Suprapubic skin (tissue), 4 donors: ENCODE measurements around the gene SNAPC2. TPM values are rescaled to one million over a fixed set of nuclear protein-coding genes. Genes with fewer than 3 reads are reported as not detected.

ENCODE experiments used
- DNase-seq, 2 donors: peaks; one replicate each; pipeline ENCODE4 v3.0.0-alpha.2; 2019; ENCODE audit warnings: low spot score in 2 of 2
- H3K27ac ChIP-seq: fragments of 200-600 bp; sonication (generic); one replicate; pipeline ENCODE4 v1.5.1; 2019
- H3K27me3 ChIP-seq: fragments of 200-600 bp; sonication (generic); one replicate; pipeline ENCODE4 v1.5.1; 2019
- H3K36me3 ChIP-seq: fragments of 200-600 bp; sonication (generic); one replicate; pipeline ENCODE4 v1.5.1; 2019
- H3K4me1 ChIP-seq: fragments of 200-600 bp; sonication (generic); one replicate; pipeline ENCODE4 v1.5.1; 2019
- H3K4me3 ChIP-seq: fragments of 200-600 bp; sonication (generic); one replicate; pipeline ENCODE4 v1.5.1; 2019; ENCODE audit warnings: mild to moderate bottlenecking
- H3K9me3 ChIP-seq: fragments of 200-600 bp; sonication (generic); one replicate; pipeline ENCODE4 v1.5.1; 2019
- EP300 ChIP-seq: sonication (generic); formaldehyde crosslinking; IDR thresholded peaks from one replicate; pipeline ENCODE4 v1.6.1; 2017; ENCODE audit warnings: antibody characterized with exemption
- POLR2A ChIP-seq, 2 donors: fragments of 450-650 bp; IDR thresholded peaks; one replicate each; pipeline ENCODE4 v1.6.1; 2017; ENCODE audit warnings: antibody characterized with exemption in 2 of 2, mild to moderate bottlenecking in 2 of 2, moderate library complexity in 2 of 2
- POLR2AphosphoS5 ChIP-seq, 3 donors: sonication (generic); formaldehyde crosslinking; IDR thresholded peaks; one replicate each; pipeline ENCODE4 v1.6.1; 2017; ENCODE audit warnings: antibody characterized with exemption in 3 of 3
- WGBS: methylation state at CpG from one replicate; pipeline ENCODE4 v1.1.5; 2018; 5-methylcytosine and 5-hydroxymethylcytosine counted together
- total RNA-seq, 4 donors: library from RNA; depleted of rRNA; stranded (reverse); fragments of >200 nt; gene quantifications; one replicate each; pipeline ENCODE4 v1.1.0, GENCODE V29; 2016
- TF ChIP-seq, protein P1 (sequence below), 2 donors: fragments of 200-600 bp in 1 of 2; fragments of 450-650 bp in 1 of 2; sonication (generic) in 1 of 2; IDR thresholded peaks; one replicate each; pipeline ENCODE4 v1.5.1; 2016 to 2019; ENCODE audit warnings: antibody characterized with exemption in 2 of 2, mild to moderate bottlenecking in 1 of 2, moderate library complexity in 1 of 2

Gene SNAPC2
- total RNA-seq, 4 donors from 2014 or later = 11.1 to 22.3 (median 19.6) TPM

DNA sequence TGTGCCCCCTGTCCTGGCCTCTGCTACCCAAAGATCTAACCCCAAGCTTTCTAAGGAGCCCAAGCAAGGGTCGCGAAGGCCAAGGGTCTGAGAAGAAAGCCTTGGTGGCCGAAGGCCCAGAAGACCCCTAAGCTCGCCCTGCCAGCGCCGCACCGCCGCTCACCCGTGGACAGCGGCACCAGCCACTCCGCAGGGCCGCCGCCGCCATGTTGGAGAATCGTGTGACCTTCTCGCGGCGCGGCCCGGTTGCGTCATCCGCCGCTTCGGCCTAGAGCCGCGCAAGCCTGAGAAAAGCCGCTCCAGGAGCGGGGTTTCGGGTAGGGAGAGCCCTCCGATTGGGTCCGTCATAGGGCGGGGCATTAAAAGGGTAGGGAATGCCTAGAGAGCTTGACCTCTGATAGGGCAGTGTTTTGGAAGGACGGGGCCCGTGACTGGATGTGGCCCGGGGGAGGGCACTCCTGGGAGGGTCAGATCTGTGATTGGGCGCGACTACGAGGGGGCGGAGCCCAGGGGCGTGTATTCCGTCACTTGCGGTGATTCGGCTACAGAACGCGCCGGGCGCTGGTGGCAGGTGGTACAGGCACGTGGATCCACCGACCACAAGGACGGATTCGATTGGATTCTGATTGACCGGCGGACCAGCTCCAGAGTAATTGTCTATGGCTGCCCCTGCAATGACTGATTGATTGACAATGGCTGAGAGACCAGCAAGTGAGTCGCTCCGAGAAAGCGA is 23.5 kb downstream of the SNAPC2 start, which contains the start of gene TIMM44:
TSS of gene TIMM44 (minus strand) at position 223 of the 733 bp plus-strand sequence. CDS start at position 208, 15 bp downstream.
- H3K27ac ChIP-seq = peak within 1 kb of the TSS; percentile 95
- H3K9me3 ChIP-seq = no peaks in the 10 kb centered on the region
- DNase-seq = peak; percentile 100
- TF ChIP-seq, protein P1, sequence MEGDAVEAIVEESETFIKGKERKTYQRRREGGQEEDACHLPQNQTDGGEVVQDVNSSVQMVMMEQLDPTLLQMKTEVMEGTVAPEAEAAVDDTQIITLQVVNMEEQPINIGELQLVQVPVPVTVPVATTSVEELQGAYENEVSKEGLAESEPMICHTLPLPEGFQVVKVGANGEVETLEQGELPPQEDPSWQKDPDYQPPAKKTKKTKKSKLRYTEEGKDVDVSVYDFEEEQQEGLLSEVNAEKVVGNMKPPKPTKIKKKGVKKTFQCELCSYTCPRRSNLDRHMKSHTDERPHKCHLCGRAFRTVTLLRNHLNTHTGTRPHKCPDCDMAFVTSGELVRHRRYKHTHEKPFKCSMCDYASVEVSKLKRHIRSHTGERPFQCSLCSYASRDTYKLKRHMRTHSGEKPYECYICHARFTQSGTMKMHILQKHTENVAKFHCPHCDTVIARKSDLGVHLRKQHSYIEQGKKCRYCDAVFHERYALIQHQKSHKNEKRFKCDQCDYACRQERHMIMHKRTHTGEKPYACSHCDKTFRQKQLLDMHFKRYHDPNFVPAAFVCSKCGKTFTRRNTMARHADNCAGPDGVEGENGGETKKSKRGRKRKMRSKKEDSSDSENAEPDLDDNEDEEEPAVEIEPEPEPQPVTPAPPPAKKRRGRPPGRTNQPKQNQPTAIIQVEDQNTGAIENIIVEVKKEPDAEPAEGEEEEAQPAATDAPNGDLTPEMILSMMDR (IDR thresholded peaks at IDR 0.05) = no peak
- TF ChIP-seq POLR2A (IDR thresholded peaks at IDR 0.05) (peak; percentile 76 to 78), POLR2AphosphoS5 (IDR thresholded peaks at IDR 0.05) (peak; percentile 90 to 98 (median 91)), EP300 (no peak)
- peaks cover 24% of the 10 kb centered on the region for H3K4me1 ChIP-seq
- H3K4me3 ChIP-seq = peak within 1 kb of the TSS; percentile 81
- peaks cover 25% of the 10 kb centered on the region for H3K36me3 ChIP-seq
- no peaks in the 10 kb centered on the region for H3K27me3 ChIP-seq
- under 1% methylated on average over 39 of the region's 56 CpGs for WGBS

DNA sequence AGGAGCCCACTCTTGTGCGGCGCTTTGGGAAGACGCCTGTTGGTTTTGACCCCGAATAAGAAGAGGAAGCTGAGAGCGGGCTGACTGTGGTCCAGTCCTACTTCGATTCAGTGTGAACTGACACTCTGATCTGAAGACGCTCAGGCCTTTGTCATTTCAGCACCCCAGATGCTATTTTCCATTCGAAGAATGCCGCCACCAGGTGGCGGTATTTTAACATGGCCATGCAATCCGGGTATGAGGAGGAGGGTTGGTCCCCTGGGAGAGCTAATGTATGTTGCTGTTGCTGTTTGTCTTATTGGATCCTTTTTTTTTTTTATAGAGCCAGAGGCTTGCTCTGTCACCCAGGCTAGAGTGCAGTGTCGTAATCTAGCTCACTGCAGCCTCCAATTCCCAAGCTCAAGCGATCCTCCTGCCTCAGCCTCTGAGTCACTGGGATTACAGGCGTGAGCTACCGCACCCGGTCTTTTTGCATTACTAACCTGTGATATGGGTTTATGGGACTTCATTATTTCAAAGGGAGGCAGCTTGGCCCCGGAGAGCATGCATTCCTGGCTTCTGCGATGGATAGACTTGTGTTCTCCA is 24.1 kb downstream of the SNAPC2 start:
- no peaks in the 10 kb centered on the region for H3K9me3 ChIP-seq
- 26% methylated on average over 17 of the region's 18 CpGs for WGBS

GRCh38 chr19:7947939-7948338 is 27.8 kb downstream of the SNAPC2 start:
- WGBS = 93% methylated on average over 4 of the region's 4 CpGs
- Histone ChIP-seq H3K36me3 (no peaks in the 10 kb centered on the region), H3K27me3 (no peaks in the 10 kb centered on the region), H3K9me3 (no peaks in the 10 kb centered on the region), H3K4me3 (no peak overlapping the region), H3K4me1 (peaks cover 10% of the 10 kb centered on the region), H3K27ac (no peak overlapping the region)
- TF ChIP-seq, protein P1 (IDR thresholded peaks at IDR 0.05) = no peak
- TF ChIP-seq POLR2A (IDR thresholded peaks at IDR 0.05) (no peak), POLR2AphosphoS5 (IDR thresholded peaks at IDR 0.05) (no peak), EP300 (no peak)
- DNase-seq = no peak

More for the DNA sequence above, 24.1 kb downstream of the SNAPC2 start:
- DNase-seq = peak in 1 of 2 donors; percentile 91
- peak overlapping the region; percentile 90 for H3K27ac ChIP-seq
- H3K4me3 ChIP-seq = peak overlapping the region; percentile 81
- TF ChIP-seq, protein P1 (IDR thresholded peaks at IDR 0.05) = peak; percentile 69 to 79
- TF ChIP-seq POLR2A (IDR thresholded peaks at IDR 0.05) = no peak
- H3K27me3 ChIP-seq = no peaks in the 10 kb centered on the region
- H3K36me3 ChIP-seq = peaks cover 18% of the 10 kb centered on the region
- peaks cover 24% of the 10 kb centered on the region for H3K4me1 ChIP-seq

DNA sequence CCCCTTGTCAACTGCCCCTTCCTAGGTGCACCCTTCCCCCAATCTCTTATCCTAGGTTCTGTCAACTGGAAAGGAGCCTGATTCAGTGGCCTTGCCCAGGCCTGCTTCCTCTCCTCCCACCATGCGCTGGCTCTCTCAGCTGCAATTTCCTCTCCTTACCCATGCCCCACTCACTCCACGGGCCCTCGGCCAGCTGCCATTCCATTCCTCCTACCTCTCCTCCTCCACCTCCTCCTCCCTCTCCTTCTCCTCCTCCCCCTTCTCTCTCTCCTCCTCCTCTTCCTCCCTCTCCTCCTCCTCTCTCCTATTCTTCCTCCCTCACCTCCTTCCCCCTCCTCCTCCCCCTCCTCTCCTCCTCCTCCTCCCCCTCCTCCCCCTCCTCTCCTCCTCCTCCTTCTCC is 32.9 kb downstream of the SNAPC2 start:
- Histone ChIP-seq H3K4me1 (no peaks in the 10 kb centered on the region), H3K36me3 (peaks cover 4% of the 10 kb centered on the region), H3K4me3 (no peak overlapping the region), H3K9me3 (no peaks in the 10 kb centered on the region), H3K27me3 (no peaks in the 10 kb centered on the region), H3K27ac (no peak overlapping the region)
- TF ChIP-seq POLR2AphosphoS5 (IDR thresholded peaks at IDR 0.05) (no peak), POLR2A (IDR thresholded peaks at IDR 0.05) (no peak), EP300 (no peak)
- TF ChIP-seq, protein P1 (IDR thresholded peaks at IDR 0.05) = no peak
- 15% methylated on average over 3 of the region's 3 CpGs for WGBS
- no peak for DNase-seq

DNA sequence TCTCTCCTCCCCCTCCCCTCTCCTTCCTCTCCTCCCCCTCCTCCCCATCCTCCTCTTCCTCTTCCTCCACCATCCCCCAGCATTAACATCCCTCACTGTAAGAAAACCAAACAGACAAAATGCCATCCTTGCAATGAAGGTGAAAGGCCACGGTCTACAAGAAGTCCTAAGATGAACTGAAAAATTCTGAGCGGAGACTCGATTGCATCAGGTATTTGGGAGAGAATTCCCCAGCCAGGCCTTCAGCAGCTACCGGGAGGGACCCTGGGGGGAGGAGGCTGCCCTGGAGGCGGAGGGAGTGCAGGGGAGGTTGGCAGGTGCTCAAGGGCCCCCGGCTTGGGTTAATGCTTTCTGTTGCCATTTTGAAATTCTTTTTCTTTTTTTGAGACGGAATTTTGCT is 33.4 kb downstream of the SNAPC2 start:
- Histone ChIP-seq H3K9me3 (no peaks in the 10 kb centered on the region), H3K4me3 (no peak overlapping the region), H3K36me3 (peaks cover 7% of the 10 kb centered on the region), H3K27me3 (no peaks in the 10 kb centered on the region), H3K27ac (no peak overlapping the region), H3K4me1 (no peaks in the 10 kb centered on the region)
- no peak for DNase-seq
- WGBS = 82% methylated on average over 7 of the region's 7 CpGs
- TF ChIP-seq, protein P1 (IDR thresholded peaks at IDR 0.05) = no peak
- TF ChIP-seq POLR2AphosphoS5 (IDR thresholded peaks at IDR 0.05) = no peak
- no peak for TF ChIP-seq POLR2A (IDR thresholded peaks at IDR 0.05)
- no peak for TF ChIP-seq EP300
